GM19035 (cell line): ENCODE results near the gene MTHFD1L.

Source experiments
- ATAC-seq: cut with Tn5 transposase; IDR thresholded peaks from one replicate; pipeline ENCODE4 v1.9.1; 2021; ENCODE audit not compliant: unreplicated experiment

The MTHFD1L gene

GRCh38 chr6:150981669-150982068 is 116.2 kb downstream of the MTHFD1L start:
- ATAC-seq: no peak

- peak; percentile 98 for ATAC-seq
Measured at GRCh38 chr6:150987371-150987828, 121.9 kb downstream of the MTHFD1L start.

DNA sequence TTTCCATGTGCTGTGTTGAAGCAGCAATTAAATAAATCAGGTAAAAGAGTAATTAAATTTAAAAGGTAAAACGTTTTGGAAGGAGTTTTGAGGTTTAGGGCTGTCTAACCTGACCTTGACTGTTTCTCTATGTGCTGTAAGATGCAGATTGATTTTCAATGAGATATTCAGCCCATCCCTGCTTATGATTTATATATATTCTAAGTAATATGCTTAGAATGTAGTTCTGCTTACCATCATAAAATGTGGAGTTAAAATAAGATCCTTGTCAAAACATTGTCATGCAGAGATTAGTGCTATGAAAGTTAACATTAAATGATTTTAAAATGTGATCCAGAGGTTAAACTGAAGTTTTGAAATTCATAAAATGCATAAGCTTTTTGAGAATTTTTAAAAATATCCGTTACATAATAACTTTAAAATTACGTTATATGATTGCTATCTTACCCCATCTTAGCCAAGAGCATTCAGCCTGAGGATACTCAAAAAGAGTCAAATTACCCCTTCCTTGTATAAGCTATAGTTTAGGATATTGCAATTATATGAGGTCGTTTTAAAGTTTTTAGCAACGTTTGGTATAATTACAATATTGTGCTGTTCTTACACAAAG is 122.5 kb downstream of the MTHFD1L start:
- ATAC-seq: no peak

DNA sequence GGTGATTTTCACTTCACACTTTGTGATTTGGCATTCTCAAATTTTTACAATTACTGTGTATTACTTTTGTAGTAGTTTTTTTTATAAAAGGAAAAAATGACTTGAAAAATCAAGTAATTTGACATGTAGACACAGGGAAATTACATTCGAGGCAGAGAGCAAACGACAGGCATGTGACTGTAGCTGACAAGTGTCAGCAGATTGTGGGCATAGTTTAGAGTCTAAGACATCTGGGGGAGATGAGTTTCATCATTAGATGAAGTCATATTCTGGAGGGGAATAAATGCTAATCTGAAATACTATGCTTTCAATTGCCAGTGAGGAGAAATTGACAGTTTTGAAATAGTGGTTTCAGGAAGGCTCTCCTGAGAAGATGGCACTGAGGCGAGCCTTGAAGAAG is 126.0 kb downstream of the MTHFD1L start:
- ATAC-seq: no peak

- ATAC-seq: no peak
Measured at GRCh38 chr6:150992262-150992661, 126.8 kb downstream of the MTHFD1L start.

DNA sequence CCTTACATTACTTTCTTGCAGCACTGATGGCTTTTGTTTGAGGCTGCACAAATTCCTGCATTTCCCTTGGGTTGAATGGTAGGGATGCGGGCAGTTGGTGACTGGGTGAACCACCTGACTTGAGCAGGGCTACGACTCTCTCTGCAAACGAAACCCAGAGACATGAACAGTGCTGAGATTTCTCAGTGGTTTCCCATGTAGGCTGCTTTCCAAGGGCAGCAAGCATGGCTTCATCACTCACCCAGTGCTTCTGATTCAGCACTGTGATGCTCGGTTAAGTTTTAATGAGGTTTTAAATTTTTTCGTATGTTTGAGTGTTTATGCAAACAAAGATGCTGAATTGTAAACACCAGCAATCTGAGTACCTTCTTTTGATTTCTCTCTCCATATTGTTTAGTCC is 127.2 kb downstream of the MTHFD1L start:
- no peak for ATAC-seq

GRCh38 chr6:150993253-150993652 is 127.8 kb downstream of the MTHFD1L start:
- ATAC-seq: no peak

- ATAC-seq: no peak
Measured at GRCh38 chr6:150994026-150994425, 128.5 kb downstream of the MTHFD1L start.

DNA sequence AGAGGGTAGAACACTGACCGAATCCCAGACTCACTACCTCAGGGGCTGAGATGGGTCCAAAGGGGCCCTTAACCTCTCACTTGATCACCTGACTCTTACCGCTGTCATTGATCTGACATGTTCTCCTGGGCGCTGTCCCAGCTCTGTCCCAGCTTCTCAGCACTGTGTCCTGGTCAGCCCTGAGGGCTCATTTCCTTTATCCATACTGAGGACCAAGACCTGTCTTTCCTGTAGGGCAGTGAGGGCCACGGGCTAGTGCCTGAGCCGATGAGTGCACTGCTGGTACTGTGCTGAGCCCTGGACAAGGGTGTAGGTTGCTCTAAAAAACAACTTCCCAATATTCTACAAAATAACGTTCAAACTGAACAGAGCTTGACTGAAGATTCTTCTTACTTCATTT is 131.5 kb downstream of the MTHFD1L start:
- no peak for ATAC-seq

DNA sequence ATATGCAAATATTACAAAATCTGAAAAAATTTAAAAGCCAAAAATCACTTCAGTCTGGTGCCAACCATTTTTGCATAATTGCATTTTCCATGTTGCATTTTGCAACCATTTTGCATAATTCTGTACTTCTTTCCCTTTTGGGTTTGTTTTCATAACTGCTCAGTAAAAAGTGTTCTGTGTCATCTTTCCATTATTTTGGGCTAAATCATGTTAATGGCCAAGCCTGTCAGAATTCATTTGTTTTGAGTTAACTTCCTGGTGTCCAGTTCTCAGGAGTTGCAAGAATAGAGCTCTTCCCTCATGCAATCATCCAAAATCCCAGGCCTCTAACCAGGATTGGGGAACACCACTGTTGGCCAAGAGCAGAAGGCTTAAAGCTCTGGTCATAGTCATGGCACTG is 133.6 kb downstream of the MTHFD1L start:
- no peak for ATAC-seq

GRCh38 chr6:150999576-150999975 is 134.1 kb downstream of the MTHFD1L start:
- ATAC-seq: no peak

DNA sequence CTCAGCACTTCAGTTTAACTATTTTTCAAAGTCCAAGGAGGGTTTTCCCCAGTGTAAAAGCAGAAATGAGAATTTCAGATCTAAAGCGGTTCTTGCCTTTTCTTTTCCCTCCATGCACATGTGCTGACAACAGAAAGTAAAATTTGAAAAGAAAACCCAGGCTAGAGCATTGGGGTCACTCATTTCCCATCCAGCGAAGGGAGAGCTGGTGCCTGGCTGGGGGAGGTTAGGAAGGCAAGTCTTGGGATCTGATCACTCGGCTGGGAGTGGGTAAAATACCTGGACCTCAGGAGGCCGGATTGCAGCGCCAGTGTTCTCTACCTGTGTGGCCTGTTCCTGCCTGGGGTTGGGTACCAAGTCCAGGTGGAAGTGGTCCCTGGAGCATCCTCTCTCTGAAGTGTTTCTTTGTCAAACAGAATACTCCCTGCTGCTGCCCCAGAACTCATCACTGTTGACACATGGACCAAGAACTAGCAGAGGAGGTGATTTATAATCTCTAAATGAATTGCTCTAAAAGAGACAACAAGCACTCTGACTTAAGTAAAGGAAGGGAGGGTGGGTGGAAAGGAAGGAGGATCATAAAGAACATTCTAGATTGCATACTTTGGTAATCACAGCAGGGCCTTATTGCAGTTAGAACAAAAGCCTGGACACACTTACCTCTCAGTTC is 136.0 kb downstream of the MTHFD1L start:
- peak; percentile 77 for ATAC-seq

DNA sequence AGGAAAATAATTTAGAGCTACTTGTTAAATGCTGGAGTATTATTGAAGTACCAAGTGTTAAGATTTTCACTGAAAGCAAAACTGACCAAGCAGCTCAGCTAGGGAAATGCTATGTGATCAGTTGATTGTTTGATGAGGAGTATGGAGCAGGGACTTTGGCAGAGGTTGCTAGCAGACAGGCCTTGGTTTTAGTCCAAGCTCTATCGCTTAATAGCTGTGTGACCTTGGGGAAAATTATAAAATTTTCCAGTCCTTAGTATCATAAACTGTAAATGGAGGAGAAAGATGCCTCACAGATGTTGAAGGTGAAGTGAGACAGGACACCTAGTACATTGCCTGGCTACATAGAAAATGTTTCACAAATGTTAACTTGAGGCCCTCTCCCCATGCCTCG is 136.6 kb downstream of the MTHFD1L start:
- no peak for ATAC-seq

DNA sequence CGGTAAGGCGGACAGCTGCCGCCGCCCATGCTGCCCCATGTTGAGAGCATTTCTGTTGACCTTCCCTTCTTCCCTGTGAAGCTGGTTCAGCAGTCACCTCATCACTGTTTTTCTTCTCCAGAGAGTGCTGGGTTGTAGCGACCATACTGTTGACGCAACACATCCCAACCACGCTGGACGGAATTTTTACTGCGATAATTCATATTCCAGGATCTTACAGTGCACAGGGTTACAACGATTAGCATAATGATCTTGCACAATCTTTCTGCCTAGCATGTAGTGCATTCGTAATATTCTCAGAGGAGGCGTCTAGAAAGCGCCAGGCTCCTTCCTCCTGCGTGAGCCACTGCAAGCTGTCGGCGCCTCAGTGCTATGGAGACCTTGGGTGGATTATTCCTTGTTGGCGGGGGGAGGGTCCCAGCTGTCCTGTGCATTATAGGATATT is 137.0 kb downstream of the MTHFD1L start:
- ATAC-seq: no peak

- ATAC-seq: no peak
Measured at GRCh38 chr6:151004383-151005024, 139.0 kb downstream of the MTHFD1L start.

DNA sequence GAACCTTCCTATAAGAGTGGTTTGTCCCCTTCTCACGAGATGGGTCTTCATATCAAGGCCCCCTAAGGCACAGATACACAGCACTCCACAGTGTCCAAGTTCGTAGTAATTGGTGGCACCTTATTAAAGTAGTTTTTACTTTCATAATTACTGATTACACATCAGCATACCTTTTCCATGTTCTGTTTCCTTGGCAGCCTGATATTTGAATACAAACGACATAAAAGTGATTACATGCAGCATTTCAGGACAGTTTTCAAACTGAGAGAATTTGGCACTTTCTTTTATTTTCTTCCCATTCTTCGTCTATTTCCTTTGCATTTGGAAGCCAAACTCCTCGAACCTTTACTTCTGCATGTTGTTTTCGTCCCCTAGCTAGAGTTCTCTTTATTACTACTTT is 139.7 kb downstream of the MTHFD1L start:
- no peak for ATAC-seq

DNA sequence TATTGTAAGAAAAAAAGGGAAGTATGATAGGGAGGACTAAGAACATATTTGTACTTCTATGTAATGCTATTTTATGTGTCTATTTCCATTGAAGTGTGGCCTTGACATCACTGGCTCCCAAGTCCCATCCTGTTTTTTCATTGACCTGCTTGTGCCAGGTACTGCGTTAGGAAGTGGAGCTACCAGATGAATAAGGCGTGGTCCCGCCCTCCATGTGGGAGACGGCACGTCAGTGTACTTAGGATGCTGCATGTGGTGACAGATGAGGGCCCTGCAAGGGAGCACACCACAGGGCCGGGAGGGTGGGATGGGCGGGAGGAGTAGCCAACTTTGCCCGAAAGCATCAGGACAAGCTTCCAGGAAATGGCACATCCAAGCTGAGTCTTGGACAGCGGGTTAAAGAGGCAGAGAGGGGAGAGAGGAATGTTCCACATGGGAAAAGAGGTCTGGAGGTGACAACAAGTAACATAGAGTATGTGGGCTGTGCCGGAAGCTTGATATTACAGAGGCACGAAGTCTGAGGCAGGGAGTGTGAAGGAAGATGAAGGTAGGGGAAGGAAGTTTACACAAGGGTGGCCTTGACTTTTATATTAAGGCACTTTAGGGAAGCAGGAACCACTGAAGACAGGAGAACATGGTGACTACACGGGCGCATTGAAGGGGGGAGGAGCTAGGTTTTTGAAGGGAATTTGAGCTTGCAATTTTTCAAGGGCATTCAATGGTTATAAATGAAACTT is 140.6 kb downstream of the MTHFD1L start:
- no peak for ATAC-seq

DNA sequence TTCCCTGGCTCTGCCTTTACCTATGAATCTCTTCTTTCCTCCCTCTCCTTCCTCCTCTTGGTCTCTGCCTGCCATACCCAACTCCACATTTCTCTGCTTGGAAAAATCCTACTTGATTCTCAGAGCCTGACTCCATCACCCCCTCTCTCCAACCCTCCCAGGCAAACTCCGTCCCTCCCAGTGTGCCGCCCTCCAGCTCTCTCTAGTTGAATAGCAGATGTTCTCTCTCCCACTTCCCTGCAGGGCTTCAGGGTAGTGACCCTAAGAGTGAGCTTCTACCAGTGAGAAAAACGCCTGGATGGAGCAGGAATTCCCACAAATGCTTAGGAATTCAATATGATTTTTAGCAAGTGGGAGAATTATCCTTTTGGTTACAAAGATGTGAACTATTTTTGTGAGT is 141.6 kb downstream of the MTHFD1L start:
- ATAC-seq: no peak

- no peak for ATAC-seq
Measured at GRCh38 chr6:151007922-151008321, 142.4 kb downstream of the MTHFD1L start.

- no peak for ATAC-seq
Measured at GRCh38 chr6:151008425-151008824, 142.9 kb downstream of the MTHFD1L start.

GRCh38 chr6:151009576-151009975 is 144.1 kb downstream of the MTHFD1L start:
- no peak for ATAC-seq

DNA sequence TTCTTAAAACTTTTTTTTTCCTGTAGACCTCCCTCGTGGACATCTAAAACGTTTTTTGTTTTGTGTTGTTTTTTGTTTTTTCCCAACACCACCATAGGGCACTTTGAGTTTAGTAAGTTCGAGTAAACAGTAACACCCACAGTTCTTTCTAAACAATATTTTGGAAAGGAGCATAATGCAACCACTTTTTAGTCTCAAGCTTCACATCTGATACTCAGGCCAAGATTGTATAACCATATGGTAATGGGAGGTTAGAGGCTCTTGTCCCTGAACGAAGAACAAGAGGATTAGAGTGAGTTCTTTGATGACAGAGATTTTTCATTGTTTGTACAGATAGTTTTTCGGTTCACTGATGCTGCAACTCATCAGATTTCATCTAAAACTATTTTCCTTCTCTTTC is 144.6 kb downstream of the MTHFD1L start:
- no peak for ATAC-seq
